Activated CD4-positive, alpha-beta T cell treated with anti-CD3 and anti-CD28 coated beads for 4 hours (primary cell): ENCODE data around the gene SMPD4.
"Not testable (repeated sequence)": the region's sequence is repeated elsewhere in the genome, so short reads cannot be mapped to it uniquely, and the experiment has no call there.

Source experiments
- DNase-seq, 2 donors: peaks; one replicate each; pipeline ENCODE4 v3.0.0-alpha.2; 2020

The SMPD4 gene

GRCh38 chr2:130138326-130138725, 43.1 kb downstream of the SMPD4 start:
- not testable (repeated sequence) for DNase-seq

- DNase-seq = not testable (repeated sequence)
Measured at GRCh38 chr2:130137118-130137517, 44.3 kb downstream of the SMPD4 start.

- DNase-seq = not testable (repeated sequence)
Measured at GRCh38 chr2:130136546-130136945, 44.9 kb downstream of the SMPD4 start.

GRCh38 chr2:130135692-130136541, 45.5 kb downstream of the SMPD4 start:
- DNase-seq = no peak

GRCh38 chr2:130129120-130129829, 52.1 kb downstream of the SMPD4 start, which contains the start of gene POTEF:
POTEF (minus strand) TSS chr2:130129222; CDS start chr2:130120515, 8,707 bp downstream.
- DNase-seq = not testable (repeated sequence)

- DNase-seq = not testable (repeated sequence)
Measured at GRCh38 chr2:130128464-130128863, 52.9 kb downstream of the SMPD4 start.

- DNase-seq = not testable (repeated sequence)
Measured at GRCh38 chr2:130127726-130128125, 53.7 kb downstream of the SMPD4 start.

- not testable (repeated sequence) for DNase-seq
Measured at GRCh38 chr2:130120924-130121323, 60.5 kb downstream of the SMPD4 start.

- DNase-seq = not testable (repeated sequence)
Measured at GRCh38 chr2:130102597-130103363, 78.6 kb downstream of the SMPD4 start.
